Measurements from ENCODE around the gene GALNS.

GRCh38 chr16:88856828-88857727 is at the start of gene GALNS, which contains the start of gene TRAPPC2L:
- no peak for TF ChIP-seq RCOR1 (IDR thresholded peaks at IDR 0.05; ENCODE audit: insufficient replicate concordance, low read length)
- TF ChIP-seq POLR2A (IDR thresholded peaks at IDR 0.05; ENCODE audit: low read depth, low read length), result peak; percentile 80
- no peak for TF ChIP-seq RAD21 (IDR thresholded peaks at IDR 0.05; ENCODE audit: low read length)

Measured in IMR-90 (cell line).